HL-60 (cell line): ENCODE measurements around the gene DTD1.

Experiments used
- CTCF ChIP-seq: IDR thresholded peaks from one replicate; pipeline ENCODE4 v1.5.1; 2011; ENCODE audit warnings: low read length, control low read depth, inconsistent platforms; ENCODE audit not compliant: insufficient read depth
- POLR2AphosphoS5 ChIP-seq: IDR thresholded peaks from 2 replicates; pipeline ENCODE4 v1.6.1; 2012; ENCODE audit warnings: low read depth

GRCh38 chr20:18578581-18578980 lies 9.3 kb upstream of the DTD1 start:
- TF ChIP-seq POLR2AphosphoS5 (no peak), CTCF (no peak)
